GM23338 (cell line): ENCODE results near the gene STXBP2. TPM values are rescaled to one million over a fixed set of nuclear protein-coding genes. Genes with fewer than 3 reads are reported as not detected.

Experiments
- ATAC-seq: fragments of 200-7000 bp; cut with Tn5 transposase; 3 replicates; pipeline ENCODE4 v1.9.1; 2020
- DNase-seq: peaks from one replicate; pipeline ENCODE4 v3.0.0-alpha.2; 2015; ENCODE audit warnings: low spot score
- H2AFZ ChIP-seq: fragments of 200-600 bp; sonication (generic); 2 replicates; pipeline ENCODE4 v1.8.0; 2016; ENCODE audit warnings: antibody characterized with exemption, mild to moderate bottlenecking, moderate library complexity
- H3F3A ChIP-seq: fragments of 200-600 bp; sonication (generic); replicated peaks from 2 replicates; pipeline ENCODE4 v1.8.0; 2017; ENCODE audit warnings: antibody characterized with exemption, mixed run types, low read depth
- H3K27ac ChIP-seq: fragments of 200-600 bp; sonication (generic); 2 replicates; pipeline ENCODE4 v1.6.1; 2016; ENCODE audit warnings: low read depth
- H3K27me3 ChIP-seq: fragments of 200-600 bp; sonication (generic); 2 replicates; pipeline ENCODE4 v1.8.0; 2016; ENCODE audit warnings: mild to moderate bottlenecking, mixed run types, moderate library complexity; ENCODE audit not compliant: insufficient read depth
- H3K36me3 ChIP-seq: fragments of 200-600 bp; sonication (generic); 2 replicates; pipeline ENCODE4 v1.8.0; 2016; ENCODE audit warnings: mild to moderate bottlenecking; ENCODE audit not compliant: insufficient read depth
- H3K4me1 ChIP-seq: fragments of 200-600 bp; sonication (generic); 2 replicates; pipeline ENCODE4 v1.8.0; 2016; ENCODE audit warnings: mild to moderate bottlenecking, moderate library complexity; ENCODE audit not compliant: insufficient read depth
- H3K4me2 ChIP-seq: fragments of 200-600 bp; sonication (generic); 2 replicates; pipeline ENCODE4 v1.7.1; 2017; ENCODE audit warnings: mixed run types
- H3K4me3 ChIP-seq: fragments of 200-600 bp; sonication (generic); 2 replicates; pipeline ENCODE4 v1.6.1; 2016; ENCODE audit warnings: mixed run types
- H3K79me2 ChIP-seq: fragments of 200-600 bp; sonication (generic); replicated peaks from 2 replicates; pipeline ENCODE4 v1.8.0; 2017; ENCODE audit warnings: mild to moderate bottlenecking; ENCODE audit not compliant: insufficient read depth
- H3K9me2 ChIP-seq: fragments of 200-600 bp; sonication (generic); 2 replicates; pipeline ENCODE4 v1.8.0; 2017; ENCODE audit not compliant: insufficient read depth
- H4K20me1 ChIP-seq: fragments of 200-600 bp; sonication (generic); replicated peaks from 2 replicates; pipeline ENCODE4 v1.8.0; 2017; ENCODE audit warnings: mild to moderate bottlenecking; ENCODE audit not compliant: insufficient read depth
- H3K27ac Mint-ChIP-seq: 2 replicates; pipeline ENCODE4 v1.8.0; 2020; ENCODE audit warnings: inconsistent platforms, mild to moderate bottlenecking, moderate library complexity, mixed read lengths
- H3K27me3 Mint-ChIP-seq: 3 replicates; pipeline ENCODE4 v1.8.0; 2022; ENCODE audit warnings: low read depth, mild to moderate bottlenecking, moderate library complexity, mixed read lengths, inconsistent platforms; ENCODE audit not compliant: insufficient read depth, poor library complexity
- H3K36me3 Mint-ChIP-seq: 3 replicates; pipeline ENCODE4 v1.8.0; 2021; ENCODE audit warnings: low read depth, mild to moderate bottlenecking, inconsistent platforms, moderate library complexity, mixed read lengths
- H3K4me1 Mint-ChIP-seq: 3 replicates; pipeline ENCODE4 v1.8.0; 2020; ENCODE audit warnings: mild to moderate bottlenecking, inconsistent platforms, mixed read lengths
- H3K4me3 Mint-ChIP-seq: 3 replicates; pipeline ENCODE4 v1.8.0; 2021; ENCODE audit warnings: moderate library complexity, mild to moderate bottlenecking, inconsistent platforms, mixed read lengths
- H3K9me3 Mint-ChIP-seq: 3 replicates; pipeline ENCODE4 v1.8.0; 2020; ENCODE audit warnings: moderate library complexity, mild to moderate bottlenecking, inconsistent platforms, mixed read lengths
- CREB1 ChIP-seq: fragments of 250-450 bp; sonication (Bioruptor Pico); IDR thresholded peaks from 2 replicates; pipeline ENCODE4 v1.5.0; 2020; ENCODE audit warnings: low read depth, mild to moderate bottlenecking, moderate library complexity
- EZH2phosphoT487 ChIP-seq: fragments of 200-600 bp; sonication (generic); IDR thresholded peaks from one replicate; pipeline ENCODE4 v1.8.1; 2018; ENCODE audit warnings: antibody characterized with exemption; ENCODE audit not compliant: unreplicated experiment
- JUNB ChIP-seq: IDR thresholded peaks from one replicate; pipeline ENCODE4 v1.6.1; 2016; ENCODE audit warnings: antibody characterized with exemption; ENCODE audit not compliant: unreplicated experiment
- NANOG ChIP-seq: IDR thresholded peaks from 2 replicates; pipeline ENCODE4 v1.6.1; 2016; ENCODE audit warnings: antibody characterized with exemption, borderline replicate concordance
- POLR2AphosphoS5 ChIP-seq: IDR thresholded peaks from 2 replicates; pipeline ENCODE4 v1.6.1; 2016; ENCODE audit warnings: antibody characterized with exemption, low read depth
- ZNF331 ChIP-seq: fragments of 250-450 bp; sonication (Bioruptor Pico); IDR thresholded peaks from 2 replicates; pipeline ENCODE4 v1.5.0; 2020; ENCODE audit warnings: low read depth, mild to moderate bottlenecking, moderate library complexity
- polyA plus RNA-seq: library from polyadenylated mRNA; unstranded; fragments of >200 nt; fragmentation: Nextera tagmentation; extraction: Ambion mirVana; gene quantifications from 2 replicates; pipeline ENCODE4 v1.2.1, GENCODE V29; 2016
- total RNA-seq: library from RNA; depleted of rRNA; stranded (reverse); fragments of >200 nt; shearing (Covaris generic); gene quantifications from 2 replicates; pipeline ENCODE4 v1.2.3, GENCODE V29; 2014
- TF ChIP-seq, protein P1 (sequence below), 2 experiments: fragments of 200-600 bp in 1 of 2; sonication (generic) in 1 of 2; conservative IDR thresholded peaks; 2 replicates each; pipeline versions ENCODE4 v1.5.1 to v1.6.1; 2016 to 2017; ENCODE audit warnings: antibody characterized with exemption in 2 of 2, low read depth in 2 of 2, mild to moderate bottlenecking in 2 of 2, moderate library complexity in 1 of 2
- TF ChIP-seq, protein P2 (sequence below): IDR thresholded peaks from one replicate; pipeline ENCODE4 v1.6.1; 2018; ENCODE audit warnings: antibody characterized with exemption; ENCODE audit not compliant: unreplicated experiment

STXBP2 gene
- total and polyA plus RNA-seq, 2 experiments from 2014 or later, result 42.6 to 55.8 TPM

DNA sequence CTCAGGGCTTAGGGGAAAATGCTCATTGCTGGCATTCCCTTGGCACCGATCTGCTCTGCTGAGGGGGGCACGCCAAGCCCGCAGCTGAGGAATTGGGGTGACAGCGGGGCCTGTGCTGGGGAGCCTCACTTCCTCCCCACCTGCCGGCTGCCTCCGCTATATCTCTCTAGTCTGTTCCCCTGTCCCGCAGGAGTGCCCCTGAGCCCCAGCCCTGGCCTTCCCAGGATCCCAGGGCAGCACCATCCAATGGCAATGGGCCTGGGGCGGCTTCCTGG, 9.5 kb downstream of the STXBP2 start:
- Mint-ChIP-seq H3K4me3 (no peak overlapping the region), H3K9me3 (no peaks in the 10 kb centered on the region), H3K27ac (no peak overlapping the region), H3K4me1 (no peaks in the 10 kb centered on the region), H3K27me3 (peaks cover 14% of the 10 kb centered on the region), H3K36me3 (peaks cover 3% of the 10 kb centered on the region; the same call in 1 of the 3 replicates)
- Histone ChIP-seq H3K4me2 (no peak overlapping the region), H3K36me3 (no peaks in the 10 kb centered on the region), H3K4me1 (no peaks in the 10 kb centered on the region), H3F3A (no peaks in the 10 kb centered on the region), H3K27ac (no peak overlapping the region), H4K20me1 (no peaks in the 10 kb centered on the region; the same call in 1 of the 2 replicates), H3K4me3 (no peak overlapping the region), H3K79me2 (no peaks in the 10 kb centered on the region), H3K27me3 (peaks cover 6% of the 10 kb centered on the region; the same call in 1 of the 2 replicates), H3K9me2 (no peaks in the 10 kb centered on the region), H2AFZ (no peak overlapping the region)
- DNase-seq, result no peak
- TF ChIP-seq NANOG, result no peak
- no peak for ATAC-seq

DNA sequence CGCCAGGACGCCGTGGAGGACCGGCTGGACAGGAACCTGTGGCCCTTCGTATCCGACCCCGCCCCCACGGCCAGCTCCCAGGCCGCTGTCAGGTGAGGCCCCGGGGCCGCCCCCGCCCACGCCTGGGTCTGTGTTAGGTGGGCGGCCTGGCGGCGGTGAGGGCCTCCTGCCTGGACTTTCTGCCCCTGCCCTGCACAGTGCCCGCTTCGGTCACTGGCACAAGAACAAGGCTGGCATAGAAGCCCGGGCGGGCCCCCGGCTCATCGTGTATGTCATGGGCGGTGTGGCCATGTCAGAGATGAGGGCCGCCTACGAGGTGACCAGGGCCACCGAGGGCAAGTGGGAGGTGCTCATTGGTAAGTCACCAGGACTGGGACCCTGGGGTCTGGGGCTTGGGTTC, 10.2 kb downstream of the STXBP2 start:
- ATAC-seq, result no peak
- Mint-ChIP-seq H3K27me3 (peaks cover 20% of the 10 kb centered on the region), H3K4me1 (peaks cover 1% of the 10 kb centered on the region; the same call in 1 of the 3 replicates), H3K36me3 (peaks cover 3% of the 10 kb centered on the region; the same call in 1 of the 3 replicates), H3K27ac (no peak overlapping the region), H3K4me3 (no peak overlapping the region), H3K9me3 (no peaks in the 10 kb centered on the region)
- H3K36me3 ChIP-seq, result no peaks in the 10 kb centered on the region
- H3K79me2 ChIP-seq, result no peaks in the 10 kb centered on the region
- no peak for DNase-seq
- H2AFZ ChIP-seq, result no peak overlapping the region
- H3K27ac ChIP-seq, result no peak overlapping the region
- H3K27me3 ChIP-seq, result peaks cover 6% of the 10 kb centered on the region; the same call in 1 of the 2 replicates
- H3K4me1 ChIP-seq, result no peaks in the 10 kb centered on the region
- H3K4me2 ChIP-seq, result no peak overlapping the region
- TF ChIP-seq CREB1 (CRISPR knock-in tag) (no peak), JUNB (no peak)
- TF ChIP-seq, protein P1, sequence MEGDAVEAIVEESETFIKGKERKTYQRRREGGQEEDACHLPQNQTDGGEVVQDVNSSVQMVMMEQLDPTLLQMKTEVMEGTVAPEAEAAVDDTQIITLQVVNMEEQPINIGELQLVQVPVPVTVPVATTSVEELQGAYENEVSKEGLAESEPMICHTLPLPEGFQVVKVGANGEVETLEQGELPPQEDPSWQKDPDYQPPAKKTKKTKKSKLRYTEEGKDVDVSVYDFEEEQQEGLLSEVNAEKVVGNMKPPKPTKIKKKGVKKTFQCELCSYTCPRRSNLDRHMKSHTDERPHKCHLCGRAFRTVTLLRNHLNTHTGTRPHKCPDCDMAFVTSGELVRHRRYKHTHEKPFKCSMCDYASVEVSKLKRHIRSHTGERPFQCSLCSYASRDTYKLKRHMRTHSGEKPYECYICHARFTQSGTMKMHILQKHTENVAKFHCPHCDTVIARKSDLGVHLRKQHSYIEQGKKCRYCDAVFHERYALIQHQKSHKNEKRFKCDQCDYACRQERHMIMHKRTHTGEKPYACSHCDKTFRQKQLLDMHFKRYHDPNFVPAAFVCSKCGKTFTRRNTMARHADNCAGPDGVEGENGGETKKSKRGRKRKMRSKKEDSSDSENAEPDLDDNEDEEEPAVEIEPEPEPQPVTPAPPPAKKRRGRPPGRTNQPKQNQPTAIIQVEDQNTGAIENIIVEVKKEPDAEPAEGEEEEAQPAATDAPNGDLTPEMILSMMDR (conservative IDR thresholded peaks at IDR 0.05; ENCODE audit: low read depth in 2 of 2), result no peak
- H4K20me1 ChIP-seq, result no peaks in the 10 kb centered on the region; the same call in 1 of the 2 replicates
- H3F3A ChIP-seq, result no peaks in the 10 kb centered on the region
- H3K4me3 ChIP-seq, result no peak overlapping the region
- H3K9me2 ChIP-seq, result no peaks in the 10 kb centered on the region

DNA sequence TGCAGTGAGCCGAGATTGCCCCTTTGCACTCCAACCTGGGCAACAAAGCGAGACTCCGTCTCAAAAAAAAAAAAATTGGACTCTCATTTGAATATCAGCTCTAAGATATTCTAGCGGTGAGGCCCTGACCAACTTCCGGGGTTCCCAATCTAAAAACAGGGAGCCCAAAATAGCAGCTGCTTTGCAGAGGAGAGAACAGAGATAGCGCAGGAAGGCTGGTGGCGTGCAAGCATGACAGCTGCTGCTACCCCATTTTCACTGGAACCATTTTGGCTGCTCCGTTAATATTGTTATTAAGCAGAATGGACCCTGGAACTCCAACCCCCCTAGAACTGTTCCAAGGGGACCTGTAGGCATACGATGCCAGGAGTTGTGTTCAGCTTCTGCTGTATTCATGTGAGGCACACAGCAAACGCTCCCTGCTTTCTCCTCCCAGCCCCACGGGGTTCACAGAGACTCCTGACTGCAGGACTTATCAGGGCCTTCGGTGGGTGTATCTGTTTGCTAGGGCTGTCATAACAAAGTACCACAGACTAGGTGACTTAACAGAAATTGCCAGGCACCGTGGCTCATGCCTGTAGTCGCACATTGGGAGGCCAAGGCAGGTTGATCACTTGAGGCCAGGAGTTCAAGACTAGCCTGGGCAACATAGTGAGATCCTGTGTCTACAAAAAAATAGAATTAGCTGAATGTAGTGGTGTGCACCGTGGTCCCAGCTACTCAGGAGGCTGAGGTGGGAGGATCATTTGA, 11.5 kb downstream of the STXBP2 start:
- H3K9me3 Mint-ChIP-seq, result no peaks in the 10 kb centered on the region
- no peak overlapping the region for H3K27ac Mint-ChIP-seq
- H3K4me1 Mint-ChIP-seq, result peaks cover 7% of the 10 kb centered on the region; the same call in 1 of the 3 replicates
- Histone ChIP-seq H3K4me3 (no peak overlapping the region), H3K4me2 (no peak overlapping the region), H2AFZ (no peak overlapping the region), H3K27ac (no peak overlapping the region), H4K20me1 (no peaks in the 10 kb centered on the region; the same call in 1 of the 2 replicates), H3K79me2 (no peaks in the 10 kb centered on the region), H3K9me2 (no peaks in the 10 kb centered on the region), H3K36me3 (no peaks in the 10 kb centered on the region), H3K4me1 (no peaks in the 10 kb centered on the region), H3F3A (no peaks in the 10 kb centered on the region), H3K27me3 (peaks cover 19% of the 10 kb centered on the region)
- H3K27me3 Mint-ChIP-seq, result peaks cover 29% of the 10 kb centered on the region
- DNase-seq (no peak), ATAC-seq (no peak)
- H3K4me3 Mint-ChIP-seq, result no peak overlapping the region
- H3K36me3 Mint-ChIP-seq, result peaks cover 3% of the 10 kb centered on the region; the same call in 1 of the 3 replicates
- TF ChIP-seq POLR2AphosphoS5 (no peak), CREB1 (CRISPR knock-in tag) (no peak), ZNF331 (CRISPR knock-in tag) (no peak), EZH2phosphoT487 (no peak)
- TF ChIP-seq, protein P1 (conservative IDR thresholded peaks at IDR 0.05; ENCODE audit: low read depth in 2 of 2), result no peak
- TF ChIP-seq, protein P2, sequence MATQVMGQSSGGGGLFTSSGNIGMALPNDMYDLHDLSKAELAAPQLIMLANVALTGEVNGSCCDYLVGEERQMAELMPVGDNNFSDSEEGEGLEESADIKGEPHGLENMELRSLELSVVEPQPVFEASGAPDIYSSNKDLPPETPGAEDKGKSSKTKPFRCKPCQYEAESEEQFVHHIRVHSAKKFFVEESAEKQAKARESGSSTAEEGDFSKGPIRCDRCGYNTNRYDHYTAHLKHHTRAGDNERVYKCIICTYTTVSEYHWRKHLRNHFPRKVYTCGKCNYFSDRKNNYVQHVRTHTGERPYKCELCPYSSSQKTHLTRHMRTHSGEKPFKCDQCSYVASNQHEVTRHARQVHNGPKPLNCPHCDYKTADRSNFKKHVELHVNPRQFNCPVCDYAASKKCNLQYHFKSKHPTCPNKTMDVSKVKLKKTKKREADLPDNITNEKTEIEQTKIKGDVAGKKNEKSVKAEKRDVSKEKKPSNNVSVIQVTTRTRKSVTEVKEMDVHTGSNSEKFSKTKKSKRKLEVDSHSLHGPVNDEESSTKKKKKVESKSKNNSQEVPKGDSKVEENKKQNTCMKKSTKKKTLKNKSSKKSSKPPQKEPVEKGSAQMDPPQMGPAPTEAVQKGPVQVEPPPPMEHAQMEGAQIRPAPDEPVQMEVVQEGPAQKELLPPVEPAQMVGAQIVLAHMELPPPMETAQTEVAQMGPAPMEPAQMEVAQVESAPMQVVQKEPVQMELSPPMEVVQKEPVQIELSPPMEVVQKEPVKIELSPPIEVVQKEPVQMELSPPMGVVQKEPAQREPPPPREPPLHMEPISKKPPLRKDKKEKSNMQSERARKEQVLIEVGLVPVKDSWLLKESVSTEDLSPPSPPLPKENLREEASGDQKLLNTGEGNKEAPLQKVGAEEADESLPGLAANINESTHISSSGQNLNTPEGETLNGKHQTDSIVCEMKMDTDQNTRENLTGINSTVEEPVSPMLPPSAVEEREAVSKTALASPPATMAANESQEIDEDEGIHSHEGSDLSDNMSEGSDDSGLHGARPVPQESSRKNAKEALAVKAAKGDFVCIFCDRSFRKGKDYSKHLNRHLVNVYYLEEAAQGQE, result no peak
